Stimulated activated CD4-positive, alpha-beta T cell treated with anti-CD3 and anti-CD28 coated beads, Interleukin-2, amount 100 ng/mL, for 24 hours (primary cell): ENCODE measurements around the gene CAMTA1.
A peak's percentile ranks its signal among the peaks of the same experiment; 100 is the strongest.

Source experiments
- DNase-seq, 2 donors: peaks; one replicate each; pipeline ENCODE4 v3.0.0-alpha.2; 2020

Gene CAMTA1

GRCh38 chr1:6961905-6962477 is 176.7 kb downstream of the CAMTA1 start:
- no peak for DNase-seq

GRCh38 chr1:6962478-6962995 is 177.3 kb downstream of the CAMTA1 start:
- peak; percentile 32 to 75 for DNase-seq

GRCh38 chr1:6962996-6963911 is 178.0 kb downstream of the CAMTA1 start:
- DNase-seq, result peak; percentile 54 to 82

- DNase-seq, result no peak
Measured at GRCh38 chr1:6963912-6964307, 178.7 kb downstream of the CAMTA1 start.

GRCh38 chr1:6965083-6965934 is 180.1 kb downstream of the CAMTA1 start:
- no peak for DNase-seq

GRCh38 chr1:6965935-6966241 is 180.6 kb downstream of the CAMTA1 start:
- DNase-seq, result no peak

GRCh38 chr1:6966326-6966725 is 181.1 kb downstream of the CAMTA1 start:
- no peak for DNase-seq

GRCh38 chr1:6967431-6968111 is 182.3 kb downstream of the CAMTA1 start:
- no peak for DNase-seq

- DNase-seq, result peak in 1 of 2 donors; percentile 48
Measured at GRCh38 chr1:6969106-6969505, 183.9 kb downstream of the CAMTA1 start.

- DNase-seq, result no peak
Measured at GRCh38 chr1:6969762-6970161, 184.5 kb downstream of the CAMTA1 start.

GRCh38 chr1:6970221-6970620 is 185.0 kb downstream of the CAMTA1 start:
- no peak for DNase-seq

GRCh38 chr1:6971048-6971447 is 185.8 kb downstream of the CAMTA1 start:
- no peak for DNase-seq

- no peak for DNase-seq
Measured at GRCh38 chr1:6971699-6972098, 186.4 kb downstream of the CAMTA1 start.

- DNase-seq, result no peak
Measured at GRCh38 chr1:6972399-6972798, 187.1 kb downstream of the CAMTA1 start.

GRCh38 chr1:6975331-6976043 is 190.2 kb downstream of the CAMTA1 start:
- DNase-seq, result no peak

- DNase-seq, result no peak
Measured at GRCh38 chr1:6976044-6976375, 190.8 kb downstream of the CAMTA1 start.

- DNase-seq, result no peak
Measured at GRCh38 chr1:6979003-6979613, 193.9 kb downstream of the CAMTA1 start.

- no peak for DNase-seq
Measured at GRCh38 chr1:6981595-6981994, 196.3 kb downstream of the CAMTA1 start.

- no peak for DNase-seq
Measured at GRCh38 chr1:6982443-6982842, 197.2 kb downstream of the CAMTA1 start.

GRCh38 chr1:6982860-6983259 is 197.6 kb downstream of the CAMTA1 start:
- DNase-seq, result no peak

GRCh38 chr1:6984536-6984935 is 199.3 kb downstream of the CAMTA1 start:
- DNase-seq, result no peak

GRCh38 chr1:6984986-6985385 is 199.7 kb downstream of the CAMTA1 start:
- no peak for DNase-seq
